MCF 10A (cell line): Measurements from ENCODE around the gene TMEM131. TPM values are rescaled to one million over a fixed set of nuclear protein-coding genes. Genes with fewer than 3 reads are reported as not detected.

Source experiments
- BruUV-seq: library from RNA; stranded (reverse); fragments of 400-500 nt; replicated peaks from 2 replicates; lab custom pipeline; 2021; lab: Mats Ljungman, UMichigan
- CTCF ChIA-PET: fragments of 300-600 bp; sonication (Branson Sonifier 250); formaldehyde crosslinking; extraction: SDS; loops from one replicate; lab custom pipeline; 2021; ENCODE audit warnings: antibody characterized with exemption, inconsistent platforms; lab: Yijun Ruan, JAX
- POLR2A ChIA-PET: fragments of 300-600, 350-650 bp; sonication (Branson Sonifier 250); formaldehyde crosslinking; extraction: SDS; loops from one replicate; lab custom pipeline; 2020; ENCODE audit warnings: antibody characterized with exemption, inconsistent platforms; lab: Yijun Ruan, JAX
- DNase-seq: peaks from one replicate; pipeline ENCODE4 v3.0.0-alpha.2; 2018; ENCODE audit not compliant: unreplicated experiment
- H3K27ac Mint-ChIP-seq: one replicate; pipeline ENCODE4 v1.8.0; 2022; ENCODE audit warnings: mild to moderate bottlenecking, low read depth, mixed read lengths; ENCODE audit not compliant: unreplicated experiment
- H3K27me3 Mint-ChIP-seq: one replicate; pipeline ENCODE4 v1.8.0; 2022; ENCODE audit warnings: mixed read lengths; ENCODE audit not compliant: insufficient read depth, unreplicated experiment
- H3K36me3 Mint-ChIP-seq: one replicate; pipeline ENCODE4 v1.8.0; 2022; ENCODE audit warnings: mild to moderate bottlenecking, moderate library complexity, mixed read lengths; ENCODE audit not compliant: insufficient read depth, unreplicated experiment
- H3K4me1 Mint-ChIP-seq: one replicate; pipeline ENCODE4 v1.8.0; 2022; ENCODE audit warnings: mixed read lengths; ENCODE audit not compliant: insufficient read depth, unreplicated experiment
- H3K4me3 Mint-ChIP-seq: one replicate; pipeline ENCODE4 v1.8.0; 2022; ENCODE audit warnings: mild to moderate bottlenecking, moderate library complexity, mixed read lengths; ENCODE audit not compliant: unreplicated experiment
- H3K9me3 Mint-ChIP-seq: one replicate; pipeline ENCODE4 v1.8.0; 2022; ENCODE audit warnings: mixed read lengths; ENCODE audit not compliant: unreplicated experiment
- intact Hi-C: fragments of 100-400 bp; cut with micrococcal nuclease; formaldehyde crosslinking; loops from 2 replicates; pipeline ENCODE4 v1.14.1; 2022
- total RNA-seq: library from RNA; stranded (reverse); gene quantifications from 2 replicates; pipeline ENCODE4 v1.2.3, GENCODE V29; 2022
- TF ChIP-seq, protein P1 (sequence below): fragments of 200-600 bp; IDR thresholded peaks from one replicate; pipeline ENCODE4 v1.8.0; 2022; ENCODE audit warnings: antibody characterized with exemption, mild to moderate bottlenecking; ENCODE audit not compliant: unreplicated experiment

The TMEM131 gene
- total RNA-seq, 1 experiment from 2014 or later, result 42.2 TPM

DNA sequence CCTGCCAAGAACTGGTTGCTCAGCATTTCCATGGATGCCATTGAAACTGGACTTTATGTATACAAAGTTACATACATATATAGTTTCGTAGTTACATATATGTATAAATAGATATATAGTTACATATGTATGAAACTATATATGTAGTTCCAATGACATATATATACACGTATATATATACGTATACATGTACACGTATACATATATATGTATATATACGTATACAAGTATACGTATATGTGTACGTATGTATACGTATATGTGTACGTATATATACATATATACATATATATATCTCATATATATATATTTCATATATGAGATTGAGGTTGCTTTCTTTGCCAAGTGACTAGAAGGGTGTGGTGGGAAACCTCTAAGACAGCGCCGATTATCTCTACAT lies 10.6 kb upstream of the TMEM131 start:
- no peak overlapping the region for H3K27ac Mint-ChIP-seq
- no TSS peak for BruUV-seq
- H3K36me3 Mint-ChIP-seq, result no peaks in the 10 kb centered on the region
- DNase-seq, result no peak
- CTCF ChIA-PET, result no interaction called here
- H3K4me1 Mint-ChIP-seq, result peaks cover 4% of the 10 kb centered on the region
- intact Hi-C loops, result no loop called here
- no peaks in the 10 kb centered on the region for H3K9me3 Mint-ChIP-seq
- H3K4me3 Mint-ChIP-seq, result no peak overlapping the region
- TF ChIP-seq, protein P1, sequence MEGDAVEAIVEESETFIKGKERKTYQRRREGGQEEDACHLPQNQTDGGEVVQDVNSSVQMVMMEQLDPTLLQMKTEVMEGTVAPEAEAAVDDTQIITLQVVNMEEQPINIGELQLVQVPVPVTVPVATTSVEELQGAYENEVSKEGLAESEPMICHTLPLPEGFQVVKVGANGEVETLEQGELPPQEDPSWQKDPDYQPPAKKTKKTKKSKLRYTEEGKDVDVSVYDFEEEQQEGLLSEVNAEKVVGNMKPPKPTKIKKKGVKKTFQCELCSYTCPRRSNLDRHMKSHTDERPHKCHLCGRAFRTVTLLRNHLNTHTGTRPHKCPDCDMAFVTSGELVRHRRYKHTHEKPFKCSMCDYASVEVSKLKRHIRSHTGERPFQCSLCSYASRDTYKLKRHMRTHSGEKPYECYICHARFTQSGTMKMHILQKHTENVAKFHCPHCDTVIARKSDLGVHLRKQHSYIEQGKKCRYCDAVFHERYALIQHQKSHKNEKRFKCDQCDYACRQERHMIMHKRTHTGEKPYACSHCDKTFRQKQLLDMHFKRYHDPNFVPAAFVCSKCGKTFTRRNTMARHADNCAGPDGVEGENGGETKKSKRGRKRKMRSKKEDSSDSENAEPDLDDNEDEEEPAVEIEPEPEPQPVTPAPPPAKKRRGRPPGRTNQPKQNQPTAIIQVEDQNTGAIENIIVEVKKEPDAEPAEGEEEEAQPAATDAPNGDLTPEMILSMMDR, result no peak
- no peaks in the 10 kb centered on the region for H3K27me3 Mint-ChIP-seq
- POLR2A ChIA-PET, result interaction anchor here (1.2 kb wide), 1 partner anchor 10 kb away, joined by 3 read pairs; no protein-coding TSS in a partner anchor

DNA sequence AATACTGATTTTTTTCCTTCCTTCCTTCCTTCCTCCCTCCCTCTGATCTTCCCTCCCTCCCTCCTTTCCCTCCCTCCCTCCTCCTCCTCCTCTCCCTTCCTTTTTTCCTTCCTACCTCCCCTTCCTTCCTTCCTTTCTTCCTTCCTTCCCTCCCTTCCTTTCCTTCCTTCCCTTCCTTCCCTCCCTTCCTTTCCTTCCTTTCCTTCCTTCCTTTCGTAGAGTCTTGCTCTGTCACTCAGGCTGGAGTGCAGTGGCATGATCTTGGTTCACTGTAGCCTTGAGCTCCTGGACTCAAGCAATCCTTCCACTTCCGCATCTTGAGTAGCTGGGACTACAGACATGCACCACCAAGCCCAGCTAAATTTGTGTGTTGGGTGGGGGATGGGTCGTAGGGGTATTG lies 8.9 kb upstream of the TMEM131 start:
- no peaks in the 10 kb centered on the region for H3K9me3 Mint-ChIP-seq
- no peaks in the 10 kb centered on the region for H3K4me1 Mint-ChIP-seq
- no peak for DNase-seq
- ChIA-PET POLR2A (interaction anchor here (0.6 kb wide), 1 partner anchor 213 kb away, joined by 4 read pairs; no protein-coding TSS in a partner anchor), CTCF (interaction anchor here (0.7 kb wide), 1 partner anchor 98 kb away, joined by 3 read pairs; no protein-coding TSS in a partner anchor)
- H3K36me3 Mint-ChIP-seq, result no peaks in the 10 kb centered on the region
- H3K27ac Mint-ChIP-seq, result no peak overlapping the region
- intact Hi-C loops, result no loop called here
- TF ChIP-seq, protein P1, result no peak
- BruUV-seq, result no TSS peak
- no peak overlapping the region for H3K4me3 Mint-ChIP-seq
- H3K27me3 Mint-ChIP-seq, result no peaks in the 10 kb centered on the region

DNA sequence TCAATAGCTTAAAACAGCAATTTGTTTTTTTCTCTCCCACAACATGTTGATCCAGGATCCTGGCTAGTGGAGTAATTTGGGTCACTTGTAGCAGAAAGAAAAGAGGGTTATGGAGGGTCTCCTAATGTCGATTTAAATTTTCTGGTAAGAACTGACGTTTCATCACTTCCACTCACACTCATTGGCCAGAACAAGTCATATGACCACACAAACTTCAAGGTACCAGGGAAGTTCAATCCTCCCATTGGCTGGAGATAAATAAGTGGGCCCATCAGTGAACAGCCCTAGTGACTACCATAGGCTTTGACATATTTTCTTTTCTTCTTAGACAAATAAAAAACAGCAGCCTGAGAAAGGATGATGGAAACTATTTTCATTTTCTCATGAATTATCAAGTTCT lies 8.3 kb upstream of the TMEM131 start:
- intact Hi-C loops, result no loop called here
- Mint-ChIP-seq H3K27ac (no peak overlapping the region), H3K27me3 (no peaks in the 10 kb centered on the region), H3K4me1 (no peaks in the 10 kb centered on the region), H3K36me3 (no peaks in the 10 kb centered on the region), H3K4me3 (no peak overlapping the region), H3K9me3 (no peaks in the 10 kb centered on the region)
- ChIA-PET CTCF (no interaction called here), POLR2A (interaction anchor here (0.9 kb wide), 1 partner anchor 12 kb away, joined by 3 read pairs; no protein-coding TSS in a partner anchor)
- BruUV-seq, result no TSS peak
- no peak for DNase-seq
- TF ChIP-seq, protein P1, result no peak

GRCh38 chr2:97999536-97999935 lies 3.8 kb upstream of the TMEM131 start:
- POLR2A ChIA-PET, result no interaction called here
- DNase-seq, result no peak
- Mint-ChIP-seq H3K9me3 (no peaks in the 10 kb centered on the region), H3K27ac (no peak overlapping the region), H3K36me3 (peaks cover 4% of the 10 kb centered on the region), H3K4me1 (no peaks in the 10 kb centered on the region), H3K27me3 (no peaks in the 10 kb centered on the region), H3K4me3 (no peak overlapping the region)
- intact Hi-C loops, result loop anchor here (10.0 kb wide), 2 partner anchors 265 to 385 kb away; no protein-coding TSS in a partner anchor
- CTCF ChIA-PET, result no interaction called here
- TF ChIP-seq, protein P1, result no peak
- BruUV-seq, result no TSS peak
